OCI-LY3 (cell line): ENCODE measurements around the gene ETHE1.

ENCODE experiments used
- H2AFZ ChIP-seq: fragments of 200-600, 300-600 bp; shearing (Covaris generic); 2 replicates; pipeline ENCODE4 v1.6.0; 2014; ENCODE audit warnings: antibody characterized with exemption, low read depth, low read length
- H3K27ac ChIP-seq: fragments of 200-600, 300-600 bp; sonication (generic); 2 replicates; pipeline ENCODE4 v1.5.1; 2014; ENCODE audit warnings: mild to moderate bottlenecking, low read length, moderate library complexity, mixed read lengths
- H3K27me3 ChIP-seq: fragments of 200-600, 300-600 bp; sonication (generic); 2 replicates; pipeline ENCODE4 v1.6.1; 2014; ENCODE audit warnings: low read depth, low read length, mixed read lengths
- H3K36me3 ChIP-seq: fragments of 200-600, 300-600 bp; sonication (generic); replicated peaks from 2 replicates; pipeline ENCODE3; 2014; ENCODE audit warnings: low read depth, low read length, mixed read lengths
- H3K4me1 ChIP-seq: fragments of 300-600, 200-600 bp; sonication (generic); 2 replicates; pipeline ENCODE4 v1.6.1; 2014; ENCODE audit warnings: low read length, mixed read lengths
- H3K4me2 ChIP-seq: fragments of 200-600, 300-600 bp; sonication (generic); 2 replicates; pipeline ENCODE4 v1.6.1; 2014; ENCODE audit warnings: low read length, mixed read lengths
- H3K4me3 ChIP-seq: fragments of 300-600, 200-600 bp; sonication (generic); 2 replicates; pipeline ENCODE4 v1.5.1; 2014; ENCODE audit warnings: antibody characterized with exemption, mild to moderate bottlenecking, low read length, moderate library complexity
- H3K79me2 ChIP-seq: fragments of 300-600, 200-600 bp; shearing (Covaris generic); 2 replicates; pipeline ENCODE4 v1.6.1; 2014; ENCODE audit warnings: mild to moderate bottlenecking, low read length, mixed read lengths
- H3K9ac ChIP-seq: fragments of 300-600, 200-600 bp; shearing (Covaris generic); 2 replicates; pipeline ENCODE4 v1.6.0; 2014; ENCODE audit warnings: mild to moderate bottlenecking, low read length, moderate library complexity
- H3K9me3 ChIP-seq: fragments of 200-600, 300-600 bp; shearing (Covaris generic); 2 replicates; pipeline ENCODE4 v1.6.1; 2014; ENCODE audit warnings: low read length, mixed read lengths; ENCODE audit not compliant: insufficient read depth
- H4K20me1 ChIP-seq: fragments of 200-600, 300-600 bp; sonication (generic); 2 replicates; pipeline ENCODE4 v1.6.1; 2016; ENCODE audit warnings: low read length, mixed read lengths; ENCODE audit not compliant: insufficient read depth
- CTCF ChIP-seq: fragments of 200-600, 300-600 bp; sonication (generic); IDR thresholded peaks from 2 replicates; pipeline ENCODE4 v1.5.1; 2014; ENCODE audit warnings: antibody characterized with exemption, low read length, low read depth
- EZH2phosphoT487 ChIP-seq: fragments of 200-600 bp; shearing (Covaris generic); IDR thresholded peaks from 2 replicates; pipeline ENCODE4 v1.6.1; 2018; ENCODE audit warnings: antibody characterized with exemption, mixed run types, low read depth

The ETHE1 gene

GRCh38 chr19:43544077-43544476 lies 17.1 kb upstream of the ETHE1 start:
- no peaks in the 10 kb centered on the region for H3K79me2 ChIP-seq
- H3K9ac ChIP-seq = no peak overlapping the region
- TF ChIP-seq EZH2phosphoT487 (no peak), CTCF (no peak)
- no peaks in the 10 kb centered on the region for H3K4me1 ChIP-seq
- H3K9me3 ChIP-seq = no peaks in the 10 kb centered on the region
- peaks cover 31% of the 10 kb centered on the region for H3K36me3 ChIP-seq
- no peak overlapping the region for H3K4me3 ChIP-seq
- no peak overlapping the region for H3K4me2 ChIP-seq
- H3K27me3 ChIP-seq = no peaks in the 10 kb centered on the region
- H2AFZ ChIP-seq = no peak overlapping the region
- no peaks in the 10 kb centered on the region for H4K20me1 ChIP-seq
- H3K27ac ChIP-seq = no peak overlapping the region

- H3K4me1 ChIP-seq = no peaks in the 10 kb centered on the region
- peaks cover 39% of the 10 kb centered on the region for H3K36me3 ChIP-seq
- H3K27ac ChIP-seq = no peak overlapping the region
- TF ChIP-seq EZH2phosphoT487 (no peak), CTCF (no peak)
- no peak overlapping the region for H3K4me3 ChIP-seq
- H3K9ac ChIP-seq = no peak overlapping the region
- no peak overlapping the region for H2AFZ ChIP-seq
- no peaks in the 10 kb centered on the region for H3K27me3 ChIP-seq
- no peaks in the 10 kb centered on the region for H3K9me3 ChIP-seq
- no peaks in the 10 kb centered on the region for H3K79me2 ChIP-seq
- H3K4me2 ChIP-seq = no peak overlapping the region
- H4K20me1 ChIP-seq = no peaks in the 10 kb centered on the region
Observed at GRCh38 chr19:43541920-43542650, 15.1 kb upstream of the ETHE1 start.

GRCh38 chr19:43540381-43540780 lies 13.4 kb upstream of the ETHE1 start:
- TF ChIP-seq EZH2phosphoT487 (no peak), CTCF (no peak)
- no peaks in the 10 kb centered on the region for H4K20me1 ChIP-seq
- H3K79me2 ChIP-seq = no peaks in the 10 kb centered on the region
- H3K4me1 ChIP-seq = no peaks in the 10 kb centered on the region
- H3K9me3 ChIP-seq = no peaks in the 10 kb centered on the region
- H2AFZ ChIP-seq = no peak overlapping the region
- H3K27me3 ChIP-seq = no peaks in the 10 kb centered on the region
- no peak overlapping the region for H3K4me2 ChIP-seq
- H3K27ac ChIP-seq = no peak overlapping the region
- peaks cover 39% of the 10 kb centered on the region for H3K36me3 ChIP-seq
- H3K4me3 ChIP-seq = no peak overlapping the region
- H3K9ac ChIP-seq = no peak overlapping the region

- TF ChIP-seq CTCF = no peak
- no peak for TF ChIP-seq EZH2phosphoT487
- Histone ChIP-seq H3K36me3 (peaks cover 35% of the 10 kb centered on the region), H3K27ac (no peak overlapping the region)
Observed at GRCh38 chr19:43538922-43539321, 11.9 kb upstream of the ETHE1 start.

More at GRCh38 chr19:43538922-43539321, 11.9 kb upstream of the ETHE1 start:
- Histone ChIP-seq H3K4me2 (no peak overlapping the region), H3K9me3 (no peaks in the 10 kb centered on the region), H3K27me3 (no peaks in the 10 kb centered on the region), H3K79me2 (no peaks in the 10 kb centered on the region), H4K20me1 (peaks cover 5% of the 10 kb centered on the region; the same call in 1 of the 2 replicates), H3K4me1 (no peaks in the 10 kb centered on the region), H3K4me3 (no peak overlapping the region), H2AFZ (no peak overlapping the region), H3K9ac (no peak overlapping the region)
